Muscle of arm (tissue), 12 donors: Measurements from ENCODE around the gene TMEM121. TPM values are rescaled to one million over a fixed set of nuclear protein-coding genes. Genes with fewer than 3 reads are reported as not detected.
A peak's percentile ranks its signal among the peaks of the same experiment; 100 is the strongest.

ENCODE experiments used
- DNase-seq: peaks from one replicate; pipeline ENCODE4 v3.0.0-alpha.2; 2013
- polyA plus RNA-seq, 12 donors: library from polyadenylated mRNA; unstranded; fragments of 120-200 nt; gene quantifications; one replicate each; pipeline ENCODE4 v1.2.1, GENCODE V29; 2013; ENCODE audit not compliant: insufficient read length in 12 of 12

The TMEM121 gene
- polyA plus RNA-seq, 12 donors = 1.0 to 3.1 (median 1.5) TPM; not detected in 2

- no peak for DNase-seq
Measured at GRCh38 chr14:105486163-105486973, 40.0 kb upstream of the TMEM121 start, which contains the start of gene CRIP1. CRIP1 (plus strand) TSS chr14:105486886; CDS start chr14:105487260, 374 bp downstream.

GRCh38 chr14:105486974-105487448, 39.4 kb upstream of the TMEM121 start:
- DNase-seq = no peak

- DNase-seq = no peak
Measured at GRCh38 chr14:105487449-105487985, 38.9 kb upstream of the TMEM121 start.

- no peak for DNase-seq
Measured at GRCh38 chr14:105487986-105488777, 38.2 kb upstream of the TMEM121 start.

GRCh38 chr14:105488781-105489541, 37.4 kb upstream of the TMEM121 start:
- DNase-seq = no peak

- DNase-seq = peak; percentile 91
Measured at GRCh38 chr14:105489542-105490266, 36.7 kb upstream of the TMEM121 start.

- no peak for DNase-seq
Measured at GRCh38 chr14:105490267-105490571, 36.2 kb upstream of the TMEM121 start.

- DNase-seq = peak; percentile 100
Measured at GRCh38 chr14:105490572-105491365, 35.6 kb upstream of the TMEM121 start, which contains the start of gene TEDC1. TEDC1 (plus strand) TSS chr14:105491246; CDS start chr14:105491376, 130 bp downstream.

- DNase-seq = no peak
Measured at GRCh38 chr14:105491366-105491973, 34.9 kb upstream of the TMEM121 start.

GRCh38 chr14:105492031-105492970, 34.1 kb upstream of the TMEM121 start:
- DNase-seq = no peak

- no peak for DNase-seq
Measured at GRCh38 chr14:105492971-105493871, 33.2 kb upstream of the TMEM121 start.

- no peak for DNase-seq
Measured at GRCh38 chr14:105493921-105494605, 32.3 kb upstream of the TMEM121 start.

- no peak for DNase-seq
Measured at GRCh38 chr14:105494606-105494929, 31.8 kb upstream of the TMEM121 start.

GRCh38 chr14:105495101-105495989, 31.0 kb upstream of the TMEM121 start:
- DNase-seq = no peak

- no peak for DNase-seq
Measured at GRCh38 chr14:105495990-105496830, 30.2 kb upstream of the TMEM121 start.
